Measurements from ENCODE around the gene TMEM209.

GRCh38 chr7:130149281-130150139 is 55.7 kb downstream of the TMEM209 start:
- TF ChIP-seq, protein P1, sequence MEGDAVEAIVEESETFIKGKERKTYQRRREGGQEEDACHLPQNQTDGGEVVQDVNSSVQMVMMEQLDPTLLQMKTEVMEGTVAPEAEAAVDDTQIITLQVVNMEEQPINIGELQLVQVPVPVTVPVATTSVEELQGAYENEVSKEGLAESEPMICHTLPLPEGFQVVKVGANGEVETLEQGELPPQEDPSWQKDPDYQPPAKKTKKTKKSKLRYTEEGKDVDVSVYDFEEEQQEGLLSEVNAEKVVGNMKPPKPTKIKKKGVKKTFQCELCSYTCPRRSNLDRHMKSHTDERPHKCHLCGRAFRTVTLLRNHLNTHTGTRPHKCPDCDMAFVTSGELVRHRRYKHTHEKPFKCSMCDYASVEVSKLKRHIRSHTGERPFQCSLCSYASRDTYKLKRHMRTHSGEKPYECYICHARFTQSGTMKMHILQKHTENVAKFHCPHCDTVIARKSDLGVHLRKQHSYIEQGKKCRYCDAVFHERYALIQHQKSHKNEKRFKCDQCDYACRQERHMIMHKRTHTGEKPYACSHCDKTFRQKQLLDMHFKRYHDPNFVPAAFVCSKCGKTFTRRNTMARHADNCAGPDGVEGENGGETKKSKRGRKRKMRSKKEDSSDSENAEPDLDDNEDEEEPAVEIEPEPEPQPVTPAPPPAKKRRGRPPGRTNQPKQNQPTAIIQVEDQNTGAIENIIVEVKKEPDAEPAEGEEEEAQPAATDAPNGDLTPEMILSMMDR (IDR thresholded peaks at IDR 0.05; ENCODE audit: low read depth, low read length, poor library complexity, severe bottlenecking) = no peak
- TF ChIP-seq EZH2phosphoT487 (IDR thresholded peaks at IDR 0.05; ENCODE audit: borderline replicate concordance, low read length) = 0 out of 2 replicates have a peak, but pooled peaks have one; percentile 17
